GM19240 (cell line): Measurements from ENCODE around the gene FBXW5.

Experiments used
- DNase-seq: peaks from one replicate; pipeline ENCODE4 v3.0.0; 2011; ENCODE audit warnings: low spot score; ENCODE audit not compliant: insufficient read length

FBXW5 gene, protein sequence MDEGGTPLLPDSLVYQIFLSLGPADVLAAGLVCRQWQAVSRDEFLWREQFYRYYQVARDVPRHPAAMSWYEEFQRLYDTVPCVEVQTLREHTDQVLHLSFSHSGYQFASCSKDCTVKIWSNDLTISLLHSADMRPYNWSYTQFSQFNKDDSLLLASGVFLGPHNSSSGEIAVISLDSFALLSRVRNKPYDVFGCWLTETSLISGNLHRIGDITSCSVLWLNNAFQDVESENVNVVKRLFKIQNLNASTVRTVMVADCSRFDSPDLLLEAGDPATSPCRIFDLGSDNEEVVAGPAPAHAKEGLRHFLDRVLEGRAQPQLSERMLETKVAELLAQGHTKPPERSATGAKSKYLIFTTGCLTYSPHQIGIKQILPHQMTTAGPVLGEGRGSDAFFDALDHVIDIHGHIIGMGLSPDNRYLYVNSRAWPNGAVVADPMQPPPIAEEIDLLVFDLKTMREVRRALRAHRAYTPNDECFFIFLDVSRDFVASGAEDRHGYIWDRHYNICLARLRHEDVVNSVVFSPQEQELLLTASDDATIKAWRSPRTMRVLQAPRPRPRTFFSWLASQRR

DNA sequence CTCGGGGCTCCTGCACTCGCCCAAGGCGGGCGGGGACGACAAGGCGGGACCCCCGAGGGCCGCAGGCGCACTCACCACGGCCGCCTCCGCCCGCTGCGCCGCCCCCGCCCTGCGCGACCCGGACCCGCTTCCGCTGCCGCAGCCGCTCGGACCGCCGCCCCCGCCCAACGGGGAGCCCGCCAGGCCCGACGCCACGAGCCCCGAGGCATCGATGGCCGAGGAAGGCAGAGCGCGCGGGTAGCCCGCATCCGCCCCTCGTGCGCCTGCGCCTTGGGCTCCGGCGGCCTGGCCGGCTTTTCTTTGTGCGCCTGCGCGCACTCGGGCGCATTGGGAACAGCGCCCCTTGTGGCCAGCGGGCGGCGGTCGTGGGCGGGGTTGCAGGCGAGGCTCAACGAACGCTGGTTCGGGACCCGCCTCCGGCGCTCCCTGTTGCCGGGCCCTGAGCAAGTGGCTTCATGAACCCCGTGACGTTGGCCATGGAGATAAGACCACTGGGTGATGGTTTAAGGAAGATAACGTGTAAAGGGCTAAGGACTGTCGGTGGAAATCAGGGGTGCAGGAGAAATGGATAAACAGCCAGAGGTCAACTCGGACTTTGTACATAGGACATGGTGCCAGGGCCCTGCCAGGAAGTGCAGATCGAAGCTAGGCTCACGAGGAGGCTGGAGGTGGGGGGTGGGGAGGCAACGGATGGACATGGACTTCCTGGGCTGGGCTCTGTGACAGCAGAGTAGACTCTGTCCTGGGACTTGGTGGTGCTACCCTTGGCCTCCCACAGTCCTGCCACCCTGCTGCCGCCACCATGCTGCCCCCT, at the start of gene FBXW5, which contains the start of gene C8G:
TSS of gene FBXW5 (minus strand) at position 220 of the 814 bp plus-strand sequence. CDS start 655 bp downstream, outside the sequence.
TSS of gene C8G (plus strand) at position 725 of the 814 bp plus-strand sequence. CDS start at position 803, 78 bp downstream.
- DNase-seq: peak; percentile 96

DNA sequence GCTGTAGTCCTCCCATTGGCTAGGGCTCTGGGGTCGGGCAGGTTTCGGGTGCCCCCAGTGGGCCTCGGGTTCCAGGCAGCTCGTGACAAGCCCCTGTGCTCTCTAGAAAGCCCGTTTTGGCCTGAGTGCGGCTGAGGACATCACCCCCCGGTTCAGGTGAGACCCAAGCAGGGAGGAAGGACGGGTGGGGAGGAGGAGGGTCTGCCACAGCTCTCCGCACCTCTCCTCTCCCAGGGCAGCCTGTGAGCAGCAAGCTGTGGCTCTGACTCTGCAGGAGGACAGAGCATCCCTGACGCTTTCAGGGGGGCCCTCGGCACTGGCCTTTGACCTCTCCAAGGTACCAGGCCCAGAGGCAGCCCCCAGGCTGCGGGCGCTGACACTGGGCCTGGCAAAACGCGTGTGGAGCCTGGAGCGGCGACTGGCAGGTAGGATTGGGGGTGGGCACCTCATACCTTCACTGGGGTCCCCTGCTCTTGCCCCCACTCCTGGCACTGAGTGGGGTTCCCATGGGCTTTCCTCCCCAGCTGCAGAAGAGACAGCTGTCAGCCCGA, 48.4 kb upstream of the FBXW5 start:
- no peak for DNase-seq

DNA sequence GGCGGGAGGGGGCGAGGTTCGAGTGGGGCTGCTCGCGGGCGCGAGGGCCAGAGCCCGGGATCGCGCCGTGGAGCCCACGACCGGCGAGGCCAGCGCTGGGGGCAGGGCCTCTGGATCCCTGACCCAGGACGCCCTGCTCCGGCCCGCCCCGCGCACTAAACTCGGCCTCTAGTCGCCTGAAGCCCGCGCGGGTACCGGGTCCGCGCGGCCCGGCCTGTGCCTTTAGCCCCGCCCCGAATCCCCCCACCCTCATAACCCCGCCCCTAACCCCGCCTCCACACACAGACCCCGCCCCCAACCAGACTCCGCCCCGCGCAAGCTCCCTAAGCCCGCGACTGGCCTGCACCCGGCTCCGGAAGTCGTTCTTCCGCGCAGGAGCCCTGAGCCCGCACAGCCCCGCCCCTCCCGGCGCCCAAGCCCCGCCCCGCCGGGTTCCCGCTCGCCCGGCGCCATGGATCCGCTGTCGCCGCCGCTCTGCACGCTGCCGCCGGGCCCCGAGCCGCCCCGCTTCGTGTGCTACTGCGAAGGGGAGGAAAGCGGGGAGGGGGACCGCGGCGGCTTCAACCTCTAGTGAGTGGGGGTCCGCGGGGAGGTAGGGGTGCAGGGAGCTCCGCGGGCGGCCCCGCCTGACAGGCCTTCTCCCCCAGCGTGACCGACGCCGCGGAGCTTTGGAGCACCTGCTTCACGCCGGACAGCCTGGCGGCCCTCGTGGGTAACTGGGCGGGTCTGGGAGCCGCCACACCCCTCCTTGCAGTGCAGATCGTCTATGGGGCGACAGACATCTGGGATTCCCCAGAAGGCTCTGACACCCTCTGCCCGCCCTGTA, 47.7 kb upstream of the FBXW5 start, which contains the start of gene PAXX:
TSS of gene PAXX (plus strand) at position 430 of the 826 bp plus-strand sequence. CDS start at position 452, 22 bp downstream.
- peak; percentile 99 for DNase-seq

DNA sequence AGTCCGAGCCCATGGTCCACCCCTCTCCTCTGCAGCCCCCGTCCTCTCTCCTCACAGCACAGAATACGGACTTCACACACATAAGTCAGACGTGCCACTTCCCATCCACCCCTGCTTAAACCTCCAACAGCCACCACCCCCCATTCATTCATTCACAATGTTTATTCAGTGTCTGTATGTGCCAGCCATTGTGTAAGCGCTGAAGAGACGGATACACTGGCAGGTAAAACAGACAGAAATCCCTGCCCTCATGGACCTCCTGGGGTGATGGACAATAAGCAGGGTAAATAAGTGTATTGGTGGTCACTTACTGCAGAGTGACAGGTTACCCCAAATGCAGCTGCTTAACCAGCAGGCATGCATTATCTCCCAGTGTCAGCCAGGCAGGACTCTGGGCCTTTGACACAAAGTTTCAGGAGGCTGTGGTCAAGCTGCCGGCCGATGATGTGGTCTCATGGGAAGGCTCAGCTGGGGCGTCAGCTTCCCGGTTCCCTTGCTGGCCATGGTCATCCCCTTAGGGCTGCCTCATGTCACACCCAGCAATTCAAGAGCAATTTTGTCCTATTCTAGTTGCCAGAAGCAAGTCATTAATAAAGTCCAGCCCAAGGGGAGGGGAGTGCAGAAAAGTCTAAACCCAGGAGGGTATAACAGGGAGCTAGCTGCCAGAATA, 45.8 kb upstream of the FBXW5 start:
- no peak for DNase-seq

DNA sequence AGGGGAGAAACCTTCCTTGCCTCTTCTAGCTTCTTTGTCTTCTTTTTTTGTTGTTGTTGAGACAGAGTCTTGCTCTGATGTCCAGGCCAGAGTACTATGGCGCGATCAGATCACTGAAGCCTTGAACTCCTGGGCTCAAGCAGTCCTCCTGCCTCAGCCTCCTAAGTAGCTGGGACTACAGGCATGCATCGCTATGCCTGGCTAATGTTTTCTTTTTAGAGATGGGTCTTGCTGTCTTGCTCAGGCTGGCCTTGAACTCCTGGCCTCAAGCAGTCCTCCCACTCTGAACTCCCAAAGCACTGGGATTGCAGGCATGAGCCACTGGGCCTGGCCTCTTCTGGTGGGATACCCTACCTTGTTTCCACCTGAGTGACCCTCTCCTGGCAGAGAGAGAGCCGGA, 44.3 kb upstream of the FBXW5 start:
- no peak for DNase-seq

DNA sequence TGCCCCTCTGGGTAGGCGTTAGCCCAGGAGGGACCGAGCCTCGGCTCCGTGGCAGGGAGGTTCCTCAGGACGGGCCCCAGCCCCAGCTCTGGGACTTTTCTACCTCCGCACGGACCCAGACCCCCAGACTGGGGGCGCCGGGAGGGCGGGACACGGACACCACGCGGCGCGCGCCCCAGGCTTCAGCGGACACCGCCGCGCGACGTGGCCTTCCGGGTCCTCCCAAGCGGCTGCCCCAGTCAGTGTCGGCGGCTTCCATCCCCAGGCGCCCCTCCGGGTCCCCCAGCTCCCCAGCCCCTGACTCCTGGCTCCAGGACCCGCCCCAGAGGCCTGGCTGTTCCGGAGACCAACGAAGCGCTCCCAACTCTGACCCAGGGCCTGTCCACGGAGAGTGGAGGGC, 41.3 kb upstream of the FBXW5 start:
- DNase-seq: no peak

DNA sequence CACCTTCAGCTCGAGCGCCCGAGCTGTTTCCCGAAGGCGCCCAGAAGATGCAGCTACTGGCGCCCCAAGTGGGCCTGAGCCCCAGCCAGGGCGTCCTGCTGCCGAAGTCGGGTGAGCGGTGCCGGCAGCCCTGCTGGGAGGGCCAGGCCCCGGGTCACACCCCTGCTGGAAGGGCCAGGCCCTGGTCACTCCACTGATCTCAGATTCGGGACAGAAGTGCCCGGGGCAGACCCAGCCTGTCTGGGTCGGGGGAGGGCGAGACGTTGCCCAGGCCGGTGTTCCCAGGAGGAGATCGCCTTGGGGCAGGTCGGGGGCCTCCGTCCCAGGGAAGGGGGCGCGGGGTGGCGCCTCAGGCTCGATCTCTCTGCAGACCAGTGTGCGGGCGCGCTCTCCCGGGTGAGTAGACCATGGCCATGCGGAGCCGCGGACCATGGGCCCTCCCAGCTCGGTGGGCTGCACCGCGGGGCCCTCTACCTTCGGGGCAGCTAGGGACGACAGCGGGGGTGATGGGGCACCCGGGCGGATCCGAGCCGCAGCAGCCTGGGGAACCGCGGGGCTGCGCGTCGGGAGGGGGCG, 40.6 kb upstream of the FBXW5 start:
- DNase-seq: no peak

DNA sequence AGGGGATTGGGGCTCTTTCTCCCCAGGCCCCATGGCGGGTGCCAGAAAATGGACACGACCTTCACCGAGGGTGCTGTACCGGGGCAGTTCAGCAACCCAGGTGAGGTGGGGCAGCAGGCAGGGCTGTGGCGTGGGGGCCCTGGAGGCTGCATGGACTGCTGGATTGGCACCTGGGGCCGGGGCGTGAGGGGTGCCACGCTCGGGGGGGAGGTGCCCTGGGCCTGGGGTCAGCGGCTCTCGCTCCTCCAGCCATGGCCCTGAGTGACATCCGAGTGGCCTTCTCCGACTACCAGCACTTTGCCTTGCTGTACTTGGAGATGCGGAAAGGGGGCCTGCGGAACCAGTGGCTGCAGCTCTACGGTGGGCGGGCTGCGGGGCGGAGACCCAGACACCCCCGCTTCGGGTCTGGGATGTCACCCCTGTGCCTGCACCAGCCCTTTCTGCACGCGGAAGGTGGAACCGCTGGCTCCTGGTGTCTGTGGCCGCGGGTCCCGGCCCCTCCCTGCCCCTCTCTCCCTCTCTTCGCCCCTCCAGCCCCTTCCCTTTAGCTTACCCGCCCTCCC, 40.0 kb upstream of the FBXW5 start:
- DNase-seq: no peak

DNA sequence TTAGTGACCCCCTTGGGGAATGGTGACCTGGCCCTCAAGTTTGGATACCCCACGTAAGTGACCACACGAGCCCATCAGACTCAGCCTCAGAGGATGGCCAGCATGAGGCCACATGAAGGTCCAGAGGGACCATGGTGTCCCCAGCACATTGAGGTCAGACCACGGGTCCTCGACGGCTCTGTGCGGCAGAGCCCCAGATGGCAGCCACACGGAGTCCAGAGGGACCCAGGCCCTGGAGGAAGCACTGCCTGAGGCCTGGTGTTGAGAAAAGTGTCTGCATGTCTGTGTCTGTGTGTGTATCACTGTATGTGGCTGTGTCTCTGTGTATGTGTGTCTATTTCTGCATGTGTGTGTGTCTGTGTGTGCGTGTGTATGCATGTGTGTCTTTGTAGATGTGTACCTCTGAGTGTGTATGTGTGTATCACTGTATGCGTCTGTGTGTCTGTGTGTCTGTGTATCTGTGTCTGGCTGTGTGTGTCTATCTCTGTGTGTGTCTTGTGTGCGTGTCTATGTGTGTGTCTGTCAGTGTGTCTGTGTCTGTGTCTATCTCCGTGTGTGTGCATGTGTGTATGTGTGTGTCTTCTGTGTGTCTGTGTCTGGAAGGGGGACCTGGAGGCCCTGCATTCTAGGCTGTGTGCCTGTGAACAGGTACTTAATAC, 39.2 kb upstream of the FBXW5 start:
- DNase-seq: no peak

DNA sequence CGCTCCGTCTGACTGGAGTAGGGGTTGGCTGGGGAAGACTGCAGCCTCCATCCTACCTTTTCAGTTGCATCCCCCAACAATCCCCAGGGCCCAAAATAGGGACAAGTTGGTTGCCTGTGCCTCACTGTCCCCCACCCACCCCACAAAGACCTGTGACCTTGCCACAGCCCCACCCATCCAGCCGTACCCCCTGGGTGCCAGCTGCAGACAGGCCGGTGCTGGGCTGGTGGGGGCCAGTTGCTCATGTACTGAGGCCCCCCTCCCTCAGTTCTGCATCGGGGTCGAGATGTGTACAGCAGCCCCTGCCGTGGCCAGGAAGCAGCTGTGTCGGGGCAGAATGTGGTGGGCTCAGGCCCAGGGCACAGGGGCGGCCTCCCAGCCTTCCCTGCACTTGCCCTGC, 38.6 kb upstream of the FBXW5 start:
- DNase-seq: no peak

DNA sequence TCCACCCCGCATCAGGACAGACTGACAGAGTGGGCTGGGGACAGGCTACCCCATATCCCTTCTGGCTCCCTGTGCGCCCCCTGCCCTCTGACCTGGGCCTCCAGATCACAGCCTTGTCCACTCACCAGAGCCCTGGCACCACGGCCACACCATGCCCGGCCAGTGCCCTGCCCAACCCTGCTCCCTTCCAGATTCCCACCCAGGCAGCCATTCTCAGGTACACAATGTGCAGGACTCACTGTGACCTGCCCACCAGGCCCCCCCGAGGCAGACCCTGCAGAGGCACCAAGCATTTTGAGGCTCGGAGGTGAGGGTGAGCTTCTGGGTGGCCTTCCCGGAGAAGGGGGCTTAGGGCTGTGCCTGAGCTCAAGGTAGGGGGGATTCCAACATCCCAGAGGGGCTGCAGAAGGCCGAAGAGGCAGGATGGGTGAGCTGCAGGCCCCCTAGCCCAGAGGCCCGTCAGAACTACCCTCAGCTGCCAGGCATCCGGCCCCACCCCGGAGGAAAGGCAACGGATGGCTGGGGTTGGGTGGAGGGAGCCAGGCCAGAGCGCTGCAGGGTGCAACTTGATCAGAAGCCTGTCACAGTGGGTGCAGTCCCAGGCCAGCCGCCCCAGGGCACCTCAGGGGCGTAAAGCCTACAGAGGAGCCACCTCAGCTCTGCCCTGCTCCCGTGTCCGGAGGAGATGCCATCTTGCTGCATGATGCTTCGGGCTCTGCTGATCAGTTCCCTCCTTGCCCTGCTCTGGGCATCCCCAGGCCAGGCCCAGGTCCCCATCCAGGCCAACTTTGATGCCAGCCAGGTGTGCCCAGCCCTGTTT, 37.9 kb upstream of the FBXW5 start, which contains the start of gene LCNL1:
TSS of gene LCNL1 (plus strand) at position 762 of the 820 bp plus-strand sequence. CDS start 594 bp downstream, outside the sequence.
- no peak for DNase-seq

DNA sequence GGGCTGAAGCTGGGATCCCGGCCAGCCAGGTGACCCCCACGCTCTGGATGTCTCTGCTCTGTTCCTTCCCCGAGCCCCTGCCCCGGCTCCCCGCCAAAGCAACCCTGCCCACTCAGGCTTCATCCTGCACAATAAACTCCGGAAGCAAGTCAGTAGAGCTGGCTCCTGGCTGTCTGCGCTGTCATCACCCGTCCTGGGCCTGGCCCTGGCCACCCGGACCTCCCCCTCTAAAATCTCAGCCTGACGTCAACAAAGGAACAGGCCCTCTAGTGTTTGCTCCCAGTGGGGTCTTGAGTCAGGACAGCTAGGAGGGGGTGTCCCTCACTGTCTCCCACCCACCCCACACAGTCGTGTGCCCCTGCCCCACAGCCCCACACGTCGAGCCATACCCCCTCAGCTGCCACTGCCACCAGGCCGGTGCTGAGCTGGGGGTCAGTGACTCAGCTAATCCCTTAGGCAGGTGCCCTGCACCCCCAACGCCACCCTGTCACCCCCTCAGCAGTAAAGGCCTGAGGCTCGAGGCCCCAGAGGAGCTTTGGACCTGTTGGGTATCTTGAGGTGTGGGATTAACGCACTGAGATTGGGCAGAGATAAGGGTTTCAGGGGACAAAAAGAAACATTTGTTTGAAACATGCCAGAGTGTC, 37.2 kb upstream of the FBXW5 start:
- no peak for DNase-seq

DNA sequence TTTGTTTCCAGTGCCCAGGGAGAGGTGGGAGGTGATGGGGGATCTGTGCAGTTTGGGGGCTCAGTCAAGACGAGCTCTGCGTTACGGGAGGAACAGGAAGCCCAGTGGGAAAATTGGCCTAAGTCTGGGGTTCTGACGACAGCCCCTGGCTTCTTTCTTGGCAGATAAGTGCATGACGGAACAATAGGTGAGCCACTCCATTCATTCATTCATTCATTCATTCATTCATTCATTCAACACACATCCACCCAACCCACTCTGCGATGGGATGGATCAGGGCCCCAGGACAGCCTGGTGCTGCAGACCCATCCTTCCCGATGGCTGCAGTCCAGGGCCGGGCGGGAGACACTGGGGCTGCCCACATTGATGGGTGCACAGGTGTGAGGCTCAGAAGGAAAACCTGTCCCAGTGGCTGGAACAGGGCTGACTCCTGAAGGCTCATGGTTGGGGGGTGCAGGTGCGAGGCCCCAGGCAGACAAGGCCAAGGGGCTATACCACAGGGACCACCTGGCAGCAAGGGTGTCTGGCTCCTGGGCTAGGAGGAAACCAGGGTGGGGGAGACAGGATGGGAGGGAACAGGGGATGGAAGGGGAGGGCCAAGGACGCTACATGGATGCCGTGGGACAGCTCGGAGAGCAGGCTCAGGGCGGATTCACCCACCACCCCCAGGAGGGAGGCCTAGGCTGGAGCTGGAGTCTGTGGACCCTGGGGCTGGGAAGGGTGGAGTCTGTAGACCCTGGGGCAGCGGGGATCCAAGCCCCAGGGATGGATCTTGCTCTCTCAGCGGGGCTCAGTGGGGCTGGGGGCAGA, 36.3 kb upstream of the FBXW5 start:
- DNase-seq: no peak

DNA sequence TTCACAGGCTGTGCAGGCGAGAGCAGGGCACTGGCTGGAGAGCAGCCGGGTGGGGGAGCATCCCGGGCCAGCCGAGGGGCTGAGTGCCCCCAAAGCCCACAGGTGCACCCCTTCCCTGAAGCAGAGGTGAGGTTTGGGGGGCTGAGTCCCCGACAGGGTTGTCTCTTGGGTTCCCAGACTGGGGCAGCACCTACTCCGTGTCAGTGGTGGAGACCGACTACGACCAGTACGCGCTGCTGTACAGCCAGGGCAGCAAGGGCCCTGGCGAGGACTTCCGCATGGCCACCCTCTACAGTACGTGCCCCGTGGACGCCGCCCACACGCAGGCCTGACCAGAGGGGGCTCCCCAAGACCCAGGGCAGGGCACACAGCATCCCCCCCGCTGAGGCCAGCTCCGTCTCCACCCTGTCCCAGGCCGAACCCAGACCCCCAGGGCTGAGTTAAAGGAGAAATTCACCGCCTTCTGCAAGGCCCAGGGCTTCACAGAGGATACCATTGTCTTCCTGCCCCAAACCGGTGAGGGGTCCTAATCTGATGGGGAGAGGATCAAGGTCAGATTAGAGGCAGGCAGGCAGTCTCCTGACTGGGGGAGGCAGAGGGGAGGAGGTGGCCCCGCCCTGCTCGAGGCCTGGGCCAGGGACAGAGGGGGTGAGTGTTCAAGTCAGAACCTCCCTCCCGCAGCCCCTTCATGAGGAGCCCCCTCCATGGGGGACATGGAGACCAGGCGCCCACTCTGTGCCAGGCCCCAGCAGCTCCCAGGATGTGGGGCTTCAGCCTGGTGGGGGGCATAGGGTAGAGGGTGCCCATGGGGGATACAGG, 35.4 kb upstream of the FBXW5 start:
- no peak for DNase-seq

DNA sequence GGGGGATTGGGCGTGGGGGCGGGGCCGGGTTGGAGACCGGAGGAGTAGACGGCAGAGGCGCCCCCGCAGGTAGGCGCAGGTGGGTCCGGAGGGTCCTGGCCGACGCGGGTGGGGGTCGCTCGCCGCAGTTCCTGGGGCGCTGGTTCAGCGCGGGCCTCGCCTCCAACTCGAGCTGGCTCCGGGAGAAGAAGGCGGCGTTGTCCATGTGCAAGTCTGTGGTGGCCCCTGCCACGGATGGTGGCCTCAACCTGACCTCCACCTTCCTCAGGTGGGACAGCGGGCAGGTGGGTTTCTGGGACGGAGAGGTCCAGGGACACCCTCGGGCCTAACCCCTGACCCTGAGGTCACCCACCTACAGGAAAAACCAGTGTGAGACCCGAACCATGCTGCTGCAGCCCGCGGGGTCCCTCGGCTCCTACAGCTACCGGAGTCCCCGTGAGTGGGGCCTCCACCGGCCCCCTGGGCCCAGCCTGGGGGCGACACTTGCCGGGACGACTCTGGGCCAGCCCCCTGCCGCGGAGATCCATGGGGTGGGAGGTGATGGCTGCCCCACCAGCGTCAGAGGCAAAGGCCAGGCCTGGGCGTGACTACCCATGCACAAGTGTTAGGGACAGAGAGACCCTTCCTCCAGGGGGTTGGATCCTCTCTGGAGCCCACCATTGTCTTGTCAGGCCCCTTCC, 34.5 kb upstream of the FBXW5 start:
- DNase-seq: no peak
